NAMALWA (cell line): ENCODE results near the gene ACTRT2.

Experiments used
- DNase-seq: peaks from one replicate; pipeline ENCODE4 v3.0.0-alpha.2; 2015; ENCODE audit warnings: low spot score

The ACTRT2 gene

DNA sequence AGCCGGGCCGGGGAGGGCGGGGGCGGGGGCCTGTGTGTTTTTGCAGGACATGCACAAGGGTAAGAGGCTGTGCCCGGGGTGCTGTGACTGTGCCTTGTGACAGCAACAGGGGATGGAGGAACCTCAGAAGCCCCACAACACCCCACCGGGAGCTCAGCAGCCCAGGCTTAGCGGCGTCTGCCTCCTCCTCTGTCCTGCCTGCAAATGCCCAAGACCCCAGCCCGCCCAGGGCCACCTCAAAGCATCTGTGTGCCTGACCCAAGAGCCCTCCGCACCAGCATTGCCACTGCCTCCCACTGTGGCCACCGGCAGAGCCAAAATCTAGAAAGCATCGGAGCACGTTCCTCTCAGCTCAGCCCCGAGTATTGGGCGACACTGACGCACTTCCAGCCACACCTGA is 2.7 kb upstream of the ACTRT2 start:
- DNase-seq, result no peak

DNA sequence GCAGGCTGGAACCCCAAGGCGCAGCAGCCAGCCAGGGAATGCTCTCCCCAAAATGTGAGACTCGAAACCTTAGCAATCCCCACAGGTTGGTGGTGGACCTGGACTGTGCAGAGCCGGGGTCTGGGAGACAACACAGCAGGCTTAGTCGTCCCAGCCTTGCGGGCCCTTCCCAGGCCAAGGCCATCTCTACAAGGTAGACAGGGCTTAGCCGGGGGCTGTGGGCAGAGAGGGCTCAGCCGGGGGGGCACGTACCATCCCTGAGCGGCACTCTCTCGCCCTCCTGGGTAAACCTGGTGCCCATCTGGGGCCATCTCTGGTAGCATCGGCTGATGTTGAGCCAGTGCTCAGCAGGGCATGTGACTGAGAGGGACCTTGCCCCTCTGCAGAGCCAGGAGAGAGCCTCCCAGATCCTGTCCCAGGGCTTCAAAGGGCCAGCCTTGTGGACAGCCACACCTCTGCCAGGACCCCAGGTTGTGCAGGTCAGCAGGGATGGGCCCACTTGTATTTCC is 2.2 kb upstream of the ACTRT2 start:
- no peak for DNase-seq

- no peak for DNase-seq
Observed at GRCh38 chr1:3019516-3020051, 1.7 kb upstream of the ACTRT2 start.

DNA sequence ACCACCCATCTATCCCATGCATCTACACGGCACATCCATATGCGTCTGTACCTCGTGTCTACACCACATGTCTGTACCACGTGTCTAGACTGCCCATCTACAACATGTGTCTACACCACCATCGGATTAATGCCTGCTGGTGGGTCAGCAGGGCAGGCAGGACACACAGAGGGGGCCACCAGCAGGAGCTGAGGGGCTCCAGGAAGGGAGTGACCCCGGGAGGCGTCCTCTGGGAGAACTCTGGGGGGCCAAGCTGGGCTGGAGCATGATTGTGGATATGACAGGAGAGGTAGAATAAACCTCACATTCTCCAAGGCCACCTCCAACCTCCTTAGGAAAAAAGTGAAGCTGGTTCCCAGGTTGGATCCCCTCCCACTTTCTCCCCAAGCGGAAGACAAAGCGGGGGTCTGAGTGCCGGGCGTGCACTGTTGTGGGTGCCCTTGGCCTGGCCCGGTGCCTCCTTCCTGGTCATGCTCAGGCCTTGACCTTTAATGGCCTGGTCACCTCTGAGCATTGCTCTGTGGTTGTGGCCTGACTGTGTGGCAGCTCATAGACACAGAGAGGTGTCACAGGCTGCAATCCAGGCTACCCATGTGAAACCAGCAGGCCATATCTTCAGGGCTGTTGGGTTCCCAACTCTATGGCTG is 881 bp upstream of the ACTRT2 start:
- DNase-seq, result no peak

- DNase-seq, result no peak
Observed at GRCh38 chr1:3021801-3022401, 634 bp downstream of the ACTRT2 start.

GRCh38 chr1:3022511-3022973 is 1.3 kb downstream of the ACTRT2 start:
- no peak for DNase-seq

DNA sequence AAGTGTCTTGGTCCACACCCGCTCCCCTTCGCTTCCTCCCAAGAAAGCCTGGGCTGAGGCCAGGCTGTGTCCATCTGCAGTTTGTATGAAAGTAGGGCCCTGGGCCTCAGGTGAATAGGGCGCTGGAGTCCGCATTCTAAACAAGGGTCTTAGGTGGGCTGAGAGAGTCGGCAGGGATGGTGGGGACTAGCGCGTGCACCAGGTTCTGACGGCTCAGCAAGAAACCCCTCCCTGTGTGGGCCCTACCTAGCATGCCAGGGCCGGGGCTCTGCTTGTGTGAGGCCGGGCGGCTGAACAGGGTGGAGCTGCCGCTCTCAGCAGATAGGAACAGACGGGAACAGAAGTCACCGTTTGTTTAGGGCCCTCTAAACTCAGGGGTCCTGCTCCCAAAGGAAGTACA is 1.7 kb downstream of the ACTRT2 start:
- no peak for DNase-seq

GRCh38 chr1:3024019-3024418 is 2.8 kb downstream of the ACTRT2 start:
- peak; percentile 69 for DNase-seq

DNA sequence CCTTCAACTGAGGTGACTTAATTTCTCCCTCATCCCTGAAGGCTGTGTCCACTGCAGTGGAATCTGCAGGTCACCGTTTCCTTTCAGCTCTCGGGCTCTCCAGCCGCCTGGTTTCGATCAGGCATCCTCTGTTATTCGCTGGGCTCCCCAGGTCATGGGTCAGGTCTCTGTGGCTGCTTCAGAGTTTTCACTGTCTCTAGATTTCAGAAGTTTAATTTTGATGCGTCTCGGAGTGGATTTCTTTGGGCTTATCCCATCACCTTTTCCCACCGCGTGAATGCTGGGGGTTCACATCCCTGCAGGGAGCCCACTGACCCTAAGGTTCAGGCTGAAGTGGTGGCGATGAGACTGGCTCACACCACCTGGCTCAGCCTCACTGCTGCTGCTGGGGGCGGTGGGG is 3.3 kb downstream of the ACTRT2 start:
- no peak for DNase-seq

DNA sequence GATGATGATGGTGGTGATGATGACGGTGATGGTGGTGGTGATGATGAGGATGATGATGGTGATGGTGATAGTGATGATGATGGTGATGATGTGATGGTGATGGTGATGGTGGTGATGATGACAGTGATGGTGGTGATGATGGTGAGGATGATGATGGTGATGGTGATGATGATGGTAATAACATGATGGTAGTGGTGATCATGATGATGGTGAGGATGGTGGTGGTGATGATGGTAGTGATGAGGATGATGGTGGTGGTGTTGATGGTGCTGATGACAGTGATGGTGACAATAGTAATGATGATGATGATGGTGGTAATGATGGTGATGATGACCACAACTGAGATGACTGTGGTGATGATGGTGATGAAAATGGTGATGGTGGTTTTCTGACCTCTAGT is 4.9 kb downstream of the ACTRT2 start:
- DNase-seq, result no peak

DNA sequence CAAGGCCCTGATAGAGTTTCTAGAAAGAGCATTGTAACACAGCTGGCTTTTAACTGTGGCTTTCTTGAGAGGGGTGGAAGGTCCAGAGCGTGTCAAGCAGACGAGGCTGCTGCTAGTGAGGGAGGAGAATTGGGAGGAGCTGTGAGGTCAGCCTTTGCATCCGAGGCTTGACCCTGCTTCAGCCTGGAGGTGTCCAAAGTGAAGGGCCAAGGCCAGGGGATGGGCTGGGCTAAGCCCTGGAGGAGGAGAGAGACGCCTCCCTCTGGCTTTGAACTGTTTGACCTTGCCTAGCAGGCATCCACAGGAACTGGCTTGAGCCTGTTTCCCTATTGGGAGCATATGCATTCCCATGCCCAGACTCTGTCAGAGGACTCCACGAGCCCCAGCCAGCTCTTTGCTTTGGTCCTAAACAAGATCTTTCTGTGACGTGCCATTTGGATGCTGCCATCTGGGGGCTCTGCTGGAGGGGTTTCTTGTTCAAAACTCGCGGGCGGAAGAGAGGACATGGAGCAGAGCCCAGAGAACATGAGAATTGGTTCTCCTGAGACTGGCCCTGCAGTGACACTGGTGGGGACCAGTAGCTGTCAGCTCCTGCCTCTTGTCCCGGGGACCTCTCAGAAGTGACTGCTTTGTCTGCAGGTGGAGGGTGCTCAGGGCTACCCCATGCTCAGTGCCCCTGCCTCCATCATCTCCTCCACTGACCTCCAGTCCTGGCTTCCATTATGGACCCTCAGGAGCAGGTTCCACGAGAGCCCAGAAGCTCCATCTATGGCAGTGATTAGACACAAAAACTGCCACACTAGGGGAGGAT is 5.5 kb downstream of the ACTRT2 start:
- no peak for DNase-seq

- DNase-seq, result no peak
Observed at GRCh38 chr1:3027611-3028371, 6.5 kb downstream of the ACTRT2 start.

GRCh38 chr1:3028531-3029282 is 7.4 kb downstream of the ACTRT2 start:
- DNase-seq, result no peak

DNA sequence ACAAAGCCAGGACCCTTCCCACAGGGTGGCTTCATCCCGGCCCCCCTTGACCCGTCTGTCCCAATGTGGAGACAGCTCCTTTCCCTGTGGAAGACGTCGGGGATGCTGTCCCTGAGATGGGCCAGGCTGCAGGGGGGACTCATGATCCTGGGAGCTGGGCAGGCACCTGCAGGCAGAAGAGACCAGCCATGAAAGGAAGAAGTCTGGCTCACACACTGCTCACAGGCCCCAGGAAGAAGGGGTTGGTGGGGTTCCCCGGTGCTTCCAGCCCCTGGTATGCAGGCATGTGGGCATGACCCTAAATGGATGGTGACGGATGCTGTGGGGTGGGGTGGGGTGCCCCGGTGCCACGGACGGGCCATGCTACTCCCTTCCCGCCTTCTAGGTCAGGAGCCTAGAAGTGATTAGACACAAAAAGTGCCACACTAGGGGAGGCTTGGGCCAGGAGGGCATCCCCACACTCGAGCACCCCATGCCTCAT is 8.3 kb downstream of the ACTRT2 start:
- DNase-seq, result no peak

DNA sequence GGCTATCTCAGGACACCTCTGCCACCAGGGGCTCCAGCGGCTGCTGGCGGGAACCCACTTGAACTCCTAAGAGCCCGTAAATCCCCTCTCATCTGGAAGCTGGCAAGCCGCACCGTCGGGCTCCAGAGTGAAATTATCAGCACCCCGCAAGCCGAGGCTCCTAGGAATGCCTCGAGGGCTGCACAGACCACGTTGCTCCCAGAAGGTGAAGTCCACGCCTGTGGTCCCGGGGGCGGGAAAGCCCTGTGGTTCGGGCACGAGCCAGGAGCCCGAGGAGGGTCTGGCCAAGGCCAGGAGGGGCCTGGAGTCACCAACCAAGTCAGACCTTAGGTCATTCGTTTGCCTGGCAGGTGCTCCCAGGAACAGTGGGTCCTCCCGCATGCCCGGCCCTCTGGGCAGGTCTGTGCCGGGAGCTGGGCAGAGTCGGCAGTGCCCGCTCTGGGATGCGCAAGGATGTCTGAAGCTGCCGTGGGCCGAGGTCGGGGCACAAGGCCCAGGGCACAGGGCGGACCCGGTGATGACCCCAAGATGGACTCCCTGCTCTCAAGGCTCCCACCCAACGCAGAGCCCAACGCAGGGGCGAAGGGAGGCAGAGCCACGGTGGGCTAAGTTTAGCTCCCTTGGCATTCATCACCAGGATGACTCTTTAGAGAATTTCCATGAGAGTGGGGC is 8.9 kb downstream of the ACTRT2 start:
- DNase-seq, result no peak

- no peak for DNase-seq
Observed at GRCh38 chr1:3030663-3031381, 9.6 kb downstream of the ACTRT2 start.

- no peak for DNase-seq
Observed at GRCh38 chr1:3031401-3032221, 10.3 kb downstream of the ACTRT2 start.

GRCh38 chr1:3032371-3033039 is 11.2 kb downstream of the ACTRT2 start:
- DNase-seq, result no peak
